ENCODE results near the gene AUTS2. TPM values are rescaled to one million over a fixed set of nuclear protein-coding genes. Genes with fewer than 3 reads are reported as not detected.

The AUTS2 gene
- total and polyA plus RNA-seq, 10 of the 15 experiments (the other 5 are each of a cell fraction or from before 2014, with no cell fraction given), result 6.4 to 55.6 (median 21.6) TPM

- in situ Hi-C loops (cut with MboI) (no loop called here), intact Hi-C loops (cut with micrococcal nuclease; ENCODE audit: unreplicated experiment) (no loop called here)
- SMC1A ChIA-PET (ENCODE audit: uncharacterized antibody, unreplicated experiment), result interaction anchor here (1.7 to 1.9 kb wide), 2 partner anchors 8 to 11 kb away, joined by 9 to 12 read pairs; no protein-coding TSS in a partner anchor
- H3K27me3 ChIP-seq (replicated peaks in 1 of 2; ENCODE audit: control insufficient read depth in 2 of 2, insufficient read depth in 2 of 2, low read length in 1 of 2), result no peaks in the 10 kb centered on the region
- H3K4me1 ChIP-seq (ENCODE audit: control insufficient read depth, insufficient read depth, low read length), result no peaks in the 10 kb centered on the region
- no TSS peak for BruUV-seq (replicated peaks)
- no peak overlapping the region for H3K27ac ChIP-seq (ENCODE audit: control insufficient read depth, insufficient read depth)
- FAIRE-seq, result no peak
- CTCF ChIA-PET, result no interaction called here
- H3K9me3 ChIP-seq (replicated peaks; ENCODE audit: control insufficient read depth, insufficient read depth, low read length), result no peaks in the 10 kb centered on the region
- H3K4me2 ChIP-seq (ENCODE audit: control insufficient read depth, insufficient read depth), result no peak overlapping the region
- peaks cover 0 to 8% of the 10 kb centered on the region in 2 experiments; a peak in 2 of 4 replicates for H3K36me3 ChIP-seq (ENCODE audit: control insufficient read depth in 2 of 2, insufficient read depth in 2 of 2, low read length in 1 of 2)
- RAD21 ChIA-PET (ENCODE audit: unreplicated experiment), result interaction anchor here (1.5 kb wide), 1 partner anchor 10 kb away, joined by 3 read pairs; no protein-coding TSS in a partner anchor
- POLR2A ChIA-PET, result no interaction called here
- H3K79me2 ChIP-seq (ENCODE audit: control insufficient read depth, insufficient read depth, low read length), result no peaks in the 10 kb centered on the region
- DNase-seq (ENCODE audit: low read depth, low spot score), result no peak
- H3K4me3 ChIP-seq, result no peak overlapping the region
- no peak for ATAC-seq
- WGBS (ENCODE audit: insufficient coverage, insufficient replicate concordance, low lambda C conversion rate, missing lambda C conversion rate), result 54% methylated on average over 9 of the region's 9 CpGs
- H2AFZ ChIP-seq (ENCODE audit: control insufficient read depth, low read depth, low read length), result no peak overlapping the region
- no peak overlapping the region for H3K9ac ChIP-seq (ENCODE audit: control insufficient read depth, insufficient read depth, low read length)
- H4K20me1 ChIP-seq (ENCODE audit: control insufficient read depth, insufficient read depth), result no peaks in the 10 kb centered on the region
- TF ChIP-seq USF2 (IDR thresholded peaks at IDR 0.05; ENCODE audit: borderline replicate concordance, low read depth, low read length), result no peak
- no peak for TF ChIP-seq MTA2 (IDR thresholded peaks at IDR 0.05; ENCODE audit: low read depth)
- no peak for TF ChIP-seq CBX5 (IDR thresholded peaks at IDR 0.05; ENCODE audit: low read depth)
- TF ChIP-seq JUNB (IDR thresholded peaks at IDR 0.05), result no peak
- no peak for TF ChIP-seq RBBP5 (conservative IDR thresholded peaks at IDR 0.05)
- no peak for TF ChIP-seq ZNF592 (IDR thresholded peaks at IDR 0.05)
- TF ChIP-seq TCF3 (IDR thresholded peaks at IDR 0.05; ENCODE audit: borderline replicate concordance, insufficient read depth, low read depth, low read length), result no peak
- TF ChIP-seq RAD21 (IDR thresholded peaks at IDR 0.05; ENCODE audit: insufficient read depth, low read depth, low read length), result no peak
- no peak for TF ChIP-seq BCL3 (IDR thresholded peaks at IDR 0.05; ENCODE audit: borderline replicate concordance, insufficient read depth, low read depth, low read length, poor library complexity, severe bottlenecking)
- no peak for TF ChIP-seq RCOR1 (conservative IDR thresholded peaks at IDR 0.05; ENCODE audit: low read depth, low read length)
- TF ChIP-seq REST (IDR thresholded peaks at IDR 0.05; ENCODE audit: low read depth, low read length), result no peak
- TF ChIP-seq JUND (IDR thresholded peaks at IDR 0.05; ENCODE audit: low read depth, low read length), result no peak
- TF ChIP-seq ZZZ3 (IDR thresholded peaks at IDR 0.05; ENCODE audit: control insufficient read depth, insufficient read length, low read depth), result no peak
Observed at GRCh38 chr7:70657989-70658632, 1059.8 kb downstream of the AUTS2 start.

Measured in GM12878 (cell line).